Body of pancreas (tissue), 4 donors: ENCODE data around the gene ANOS1. TPM values are rescaled to one million over a fixed set of nuclear protein-coding genes. Genes with fewer than 3 reads are reported as not detected.

ENCODE experiments used
- ATAC-seq: fragments of 150-250 bp; one replicate; pipeline ENCODE4 v1.9.1; 2016
- DNase-seq, 4 donors: peaks; one replicate each; pipeline ENCODE4 v3.0.0-alpha.2; 2019
- H3K27ac ChIP-seq, 4 donors: fragments of 200-600 bp; sonication (generic); 1 replicate in 3 of 4; 2 replicates in 1 of 4; pipeline versions ENCODE4 v1.5.1 to v1.6.1; 2016 to 2019; ENCODE audit warnings: mild to moderate bottlenecking in 1 of 4, mixed read lengths in 1 of 4, moderate library complexity in 1 of 4
- H3K27me3 ChIP-seq, 2 donors: fragments of 200-600 bp; sonication (generic); one replicate each; pipeline ENCODE4 v1.6.0; 2016; ENCODE audit warnings: mild to moderate bottlenecking in 1 of 2
- H3K36me3 ChIP-seq, 2 donors: fragments of 200-600 bp; sonication (generic); replicated peaks in 1 of 2; 2 replicates each; pipeline ENCODE4 v1.5.1; 2016; ENCODE audit warnings: low read depth in 2 of 2; ENCODE audit not compliant: insufficient read depth in 1 of 2
- H3K4me1 ChIP-seq: fragments of 200-600 bp; sonication (generic); one replicate; pipeline ENCODE4 v1.6.0; 2016
- H3K4me3 ChIP-seq, 2 donors: fragments of 200-600 bp; sonication (generic); 1 replicate in 1 of 2; 2 replicates in 1 of 2; pipeline ENCODE4 v1.5.1; 2016 to 2019
- H3K9me3 ChIP-seq, 3 donors: fragments of 200-600 bp; sonication (generic); 1 replicate in 2 of 3; 2 replicates in 1 of 3; pipeline ENCODE4 v1.5.1; 2016
- CTCF ChIP-seq, 7 experiments: fragments of 450-650 bp in 4 of 7; fragments of 200-600 bp in 3 of 7; sonication (generic) in 3 of 7; IDR thresholded peaks; one replicate each; pipeline ENCODE4 v1.5.1; 2016 to 2019; ENCODE audit warnings: antibody characterized with exemption in 7 of 7
- POLR2A ChIP-seq, 3 donors: fragments of 450-650 bp; IDR thresholded peaks; one replicate each; pipeline ENCODE4 v1.6.1; 2016; ENCODE audit warnings: antibody characterized with exemption in 3 of 3, mild to moderate bottlenecking in 2 of 3
- WGBS, 2 donors: methylation state at CpG; one replicate each; pipeline ENCODE4 v1.1.5; 2017; 5-methylcytosine and 5-hydroxymethylcytosine counted together
- intact Hi-C: fragments of 100-400 bp; cut with DNase I; formaldehyde crosslinking; loops from one replicate; pipeline ENCODE4 v1.15.1; 2023
- total RNA-seq, 2 donors: library from RNA; depleted of rRNA; stranded (reverse); fragments of >200 nt; gene quantifications; one replicate each; pipeline ENCODE4 v1.1.0, GENCODE V29; 2016

Gene ANOS1
- total RNA-seq, 2 donors from 2014 or later: 0.52 TPM; not detected in 1

DNA sequence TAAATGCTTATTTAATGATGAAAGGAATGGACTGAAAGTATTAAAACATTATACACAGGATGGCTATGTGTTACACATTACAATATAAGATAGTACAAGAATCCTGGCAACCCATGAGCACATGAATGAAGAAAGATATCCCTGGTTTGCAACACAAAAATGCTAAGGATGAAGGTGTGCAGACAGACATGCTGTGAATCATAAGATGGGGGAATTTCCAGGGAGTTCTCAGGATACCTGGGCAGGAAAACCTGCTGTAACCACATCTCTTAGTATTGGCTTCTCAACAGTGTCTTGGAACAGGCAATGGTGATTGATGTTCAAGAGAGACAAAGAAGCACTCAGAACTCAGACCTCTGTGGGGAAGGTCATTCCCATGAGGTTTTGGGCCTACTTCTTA is 23.9 kb upstream of the ANOS1 start:
- Histone ChIP-seq H3K27ac (no peak overlapping the region), H3K36me3 (no peaks in the 10 kb centered on the region), H3K9me3 (no peaks in the 10 kb centered on the region), H3K4me1 (no peaks in the 10 kb centered on the region), H3K4me3 (no peak overlapping the region), H3K27me3 (no peaks in the 10 kb centered on the region)
- intact Hi-C loops: no loop called here
- no peak for ATAC-seq
- TF ChIP-seq POLR2A (IDR thresholded peaks at IDR 0.05) (no peak), CTCF (IDR thresholded peaks at IDR 0.05) (no peak)
- no peak for DNase-seq

GRCh38 chrX:8755116-8755515 is 23.2 kb upstream of the ANOS1 start:
- ATAC-seq (no peak), DNase-seq (no peak)
- intact Hi-C loops: no loop called here
- WGBS, 2 donors: 50 to 65% methylated on average over 4 of the region's 4 CpGs
- Histone ChIP-seq H3K27ac (no peak overlapping the region), H3K4me3 (no peak overlapping the region), H3K9me3 (no peaks in the 10 kb centered on the region), H3K4me1 (no peaks in the 10 kb centered on the region), H3K27me3 (no peaks in the 10 kb centered on the region), H3K36me3 (no peaks in the 10 kb centered on the region)
- no peak for TF ChIP-seq POLR2A (IDR thresholded peaks at IDR 0.05)
- peak in 2 of 7 experiments; percentile 5 to 19 for TF ChIP-seq CTCF (IDR thresholded peaks at IDR 0.05)

DNA sequence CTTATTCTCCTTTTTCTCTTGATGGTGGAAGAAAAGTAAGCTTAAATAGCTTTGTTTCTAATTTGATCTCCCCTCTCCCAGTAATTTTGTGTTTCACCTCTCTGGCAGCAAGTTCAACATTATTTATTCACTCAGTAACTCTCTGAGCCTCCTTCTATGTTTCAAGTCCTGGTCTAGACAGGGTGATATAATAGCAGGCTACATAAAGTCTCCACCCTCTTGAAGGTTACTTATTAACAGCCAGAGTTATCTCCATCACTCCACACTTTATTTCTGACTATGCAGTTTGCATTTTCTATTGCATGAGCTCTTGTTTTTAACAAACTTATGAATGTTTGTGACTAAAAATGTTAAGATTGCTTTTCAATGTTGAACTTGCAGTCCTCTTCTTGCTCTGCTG is 17.8 kb upstream of the ANOS1 start:
- no peak overlapping the region for H3K4me3 ChIP-seq
- H3K27me3 ChIP-seq: no peaks in the 10 kb centered on the region
- ATAC-seq: no peak
- no peaks in the 10 kb centered on the region for H3K36me3 ChIP-seq
- no peaks in the 10 kb centered on the region for H3K9me3 ChIP-seq
- H3K4me1 ChIP-seq: no peaks in the 10 kb centered on the region
- intact Hi-C loops: no loop called here
- TF ChIP-seq CTCF (IDR thresholded peaks at IDR 0.05) (no peak), POLR2A (IDR thresholded peaks at IDR 0.05) (no peak)
- H3K27ac ChIP-seq: no peak overlapping the region
- no peak for DNase-seq

- ATAC-seq (no peak), DNase-seq (peak in 1 of 4 donors; percentile 4)
- H3K27ac ChIP-seq: no peak overlapping the region
- no peaks in the 10 kb centered on the region for H3K4me1 ChIP-seq
- WGBS, 2 donors: 3 to 5% methylated on average over 6 of the region's 6 CpGs
- no peaks in the 10 kb centered on the region for H3K36me3 ChIP-seq
- no peaks in the 10 kb centered on the region for H3K9me3 ChIP-seq
- H3K4me3 ChIP-seq: no peak overlapping the region
- TF ChIP-seq POLR2A (IDR thresholded peaks at IDR 0.05) (no peak), CTCF (IDR thresholded peaks at IDR 0.05) (peak; percentile 17 to 48 (median 35))
- intact Hi-C loops: no loop called here
- H3K27me3 ChIP-seq: no peaks in the 10 kb centered on the region
These were observed 16.9 kb upstream of the ANOS1 start for GRCh38 chrX:8748855-8749254.

GRCh38 chrX:8743126-8743732 is 11.3 kb upstream of the ANOS1 start:
- Histone ChIP-seq H3K27ac (no peak overlapping the region), H3K4me1 (no peaks in the 10 kb centered on the region), H3K36me3 (no peaks in the 10 kb centered on the region), H3K9me3 (no peaks in the 10 kb centered on the region), H3K4me3 (no peak overlapping the region), H3K27me3 (no peaks in the 10 kb centered on the region)
- intact Hi-C loops: no loop called here
- 37 to 42% methylated on average over 6 of the region's 11 CpGs for WGBS, 2 donors
- ATAC-seq (no peak), DNase-seq (peak; percentile 45 to 79 (median 63))
- TF ChIP-seq POLR2A (IDR thresholded peaks at IDR 0.05) (no peak), CTCF (IDR thresholded peaks at IDR 0.05) (peak; percentile 39 to 66 (median 54))
